ENCODE measurements around the gene TEDC1.
"Not testable (repeated sequence)": the region's sequence is repeated elsewhere in the genome, so short reads cannot be mapped to it uniquely, and the experiment has no call there.

TEDC1 gene

DNA sequence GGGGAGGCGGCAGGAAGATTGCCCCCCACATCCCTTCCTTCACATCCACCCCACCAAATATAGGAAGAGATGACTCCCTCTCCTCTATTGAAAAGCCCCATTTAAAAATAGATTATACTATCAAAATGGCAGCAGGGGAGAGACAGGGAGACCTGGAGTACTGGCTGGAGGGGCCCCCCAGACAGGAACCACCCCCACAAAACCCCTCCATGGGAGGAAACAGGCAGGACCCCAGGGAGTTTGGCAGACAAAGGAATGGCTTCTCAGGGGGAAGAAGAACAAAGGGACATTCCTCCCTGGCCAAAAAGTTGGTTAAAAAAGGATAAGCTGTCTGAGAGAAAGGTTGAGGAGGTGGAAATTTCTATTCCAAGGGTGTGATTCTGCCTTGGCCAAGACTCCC lies 54.6 kb downstream of the TEDC1 start:
- not testable (repeated sequence) for DNase-seq

GRCh38 chr14:105546410-105546809 lies 55.4 kb downstream of the TEDC1 start:
- not testable (repeated sequence) for DNase-seq

DNA sequence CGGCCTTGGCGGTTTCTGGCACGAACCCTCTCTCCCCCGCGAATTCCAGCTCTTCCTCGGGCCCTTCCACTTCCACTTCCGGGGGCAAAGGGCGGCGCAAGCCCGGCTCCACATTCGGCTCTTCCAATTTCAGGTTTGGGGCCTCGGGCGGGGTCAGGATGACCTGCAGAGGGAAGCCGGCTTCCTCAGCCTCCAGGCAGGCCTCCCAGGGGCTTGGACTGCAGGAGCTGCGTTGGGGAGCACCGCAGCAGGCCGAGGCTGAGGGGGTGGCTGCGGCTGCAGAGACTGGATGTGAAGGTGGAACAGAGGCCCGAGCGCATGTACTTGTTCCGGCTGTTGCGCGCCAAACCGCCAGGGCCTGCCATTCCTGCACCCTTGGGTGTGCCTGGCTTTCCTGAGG lies 56.0 kb downstream of the TEDC1 start:
- DNase-seq = not testable (repeated sequence)

DNA sequence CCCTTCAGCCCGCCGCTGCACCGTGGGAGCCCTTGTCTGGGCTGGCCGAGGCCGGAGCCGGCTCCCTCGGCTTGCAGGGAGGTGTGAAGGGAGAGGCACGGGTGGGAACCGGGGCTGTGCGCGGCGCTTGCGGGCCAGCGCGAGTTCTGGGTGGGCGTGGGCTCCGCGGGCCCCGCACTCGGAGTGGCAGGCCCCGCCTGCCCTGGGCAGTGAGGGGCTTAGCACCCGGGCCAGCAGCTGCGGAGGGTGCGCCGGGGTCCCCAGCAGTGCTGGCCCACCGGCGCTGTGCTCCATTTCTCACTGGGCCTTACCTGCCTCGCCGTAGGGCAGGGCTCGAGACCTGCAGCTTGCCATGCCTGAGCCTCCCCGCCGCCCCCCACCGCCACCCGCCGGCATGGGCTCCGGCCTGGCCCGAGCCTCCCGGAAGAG lies 56.7 kb downstream of the TEDC1 start:
- DNase-seq = no peak
